Left lung (tissue), 10 donors: ENCODE results near the gene PDAP1. TPM values are rescaled to one million over a fixed set of nuclear protein-coding genes. Genes with fewer than 3 reads are reported as not detected.
"Not testable (repeated sequence)": the region's sequence is repeated elsewhere in the genome, so short reads cannot be mapped to it uniquely, and the experiment has no call there.

Experiments used
- ATAC-seq: fragments of 200-7000 bp; cut with Tn5 transposase; one replicate; pipeline ENCODE4 v1.9.1; 2020; ENCODE audit warnings: moderate library complexity
- DNase-seq, 4 donors: peaks; one replicate each; pipeline ENCODE4 v3.0.0-alpha.2; 2013 to 2020
- H3K27ac ChIP-seq, 2 donors: fragments of 200-600 bp; sonication (generic) in 1 of 2; one replicate each; pipeline versions ENCODE4 v1.5.0 to v1.8.0; 2020 to 2021
- H3K27me3 ChIP-seq, 2 donors: fragments of 200-600 bp; sonication (generic) in 1 of 2; one replicate each; pipeline versions ENCODE4 v1.5.0 to v1.8.0; 2020 to 2021
- H3K36me3 ChIP-seq, 2 donors: fragments of 200-600 bp; sonication (generic) in 1 of 2; one replicate each; pipeline versions ENCODE4 v1.5.0 to v1.8.0; 2020 to 2021
- H3K4me1 ChIP-seq, 2 donors: fragments of 200-600 bp; one replicate each; pipeline ENCODE4 v1.8.0; 2021
- H3K4me3 ChIP-seq, 2 donors: fragments of 200-600 bp; sonication (generic) in 1 of 2; one replicate each; pipeline versions ENCODE4 v1.5.0 to v1.8.0; 2020 to 2021; ENCODE audit warnings: mild to moderate bottlenecking in 1 of 2
- H3K9me3 ChIP-seq, 2 donors: fragments of 200-600 bp; sonication (generic) in 1 of 2; one replicate each; pipeline versions ENCODE4 v1.5.0 to v1.8.0; 2020 to 2021
- intact Hi-C, 2 donors: fragments of 100-400 bp; cut with DNase I; formaldehyde crosslinking; loops; one replicate each; pipeline versions ENCODE4 v1.11.2 to v1.14.2; 2022
- polyA plus RNA-seq, 6 donors: library from polyadenylated mRNA; unstranded; fragments of 120-200 nt; gene quantifications; one replicate each; pipeline ENCODE4 v1.2.1, GENCODE V29; 2013; ENCODE audit not compliant: insufficient read length in 6 of 6
- total RNA-seq, 2 donors: library from RNA; stranded (reverse); fragmentation: NEBNext Ultra II Directional; extraction: Animal tissue kit (Norgen Biotek cat#: 25700); gene quantifications; one replicate each; pipeline ENCODE4 v1.2.1, GENCODE V29; 2021
- TF ChIP-seq, protein P1 (sequence below), 2 donors: fragments of 200-600 bp; sonication (generic) in 1 of 2; IDR thresholded peaks; one replicate each; pipeline versions ENCODE4 v1.5.0 to v1.8.0; 2021; ENCODE audit warnings: antibody characterized with exemption in 2 of 2
- donor health status: DM: no; HTN: yes; CAD: no.
- donor health status: DM: no; HTN: no; CAD: no.

PDAP1 gene
- total and polyA plus RNA-seq, 8 donors = 68.5 to 150 (median 132) TPM

DNA sequence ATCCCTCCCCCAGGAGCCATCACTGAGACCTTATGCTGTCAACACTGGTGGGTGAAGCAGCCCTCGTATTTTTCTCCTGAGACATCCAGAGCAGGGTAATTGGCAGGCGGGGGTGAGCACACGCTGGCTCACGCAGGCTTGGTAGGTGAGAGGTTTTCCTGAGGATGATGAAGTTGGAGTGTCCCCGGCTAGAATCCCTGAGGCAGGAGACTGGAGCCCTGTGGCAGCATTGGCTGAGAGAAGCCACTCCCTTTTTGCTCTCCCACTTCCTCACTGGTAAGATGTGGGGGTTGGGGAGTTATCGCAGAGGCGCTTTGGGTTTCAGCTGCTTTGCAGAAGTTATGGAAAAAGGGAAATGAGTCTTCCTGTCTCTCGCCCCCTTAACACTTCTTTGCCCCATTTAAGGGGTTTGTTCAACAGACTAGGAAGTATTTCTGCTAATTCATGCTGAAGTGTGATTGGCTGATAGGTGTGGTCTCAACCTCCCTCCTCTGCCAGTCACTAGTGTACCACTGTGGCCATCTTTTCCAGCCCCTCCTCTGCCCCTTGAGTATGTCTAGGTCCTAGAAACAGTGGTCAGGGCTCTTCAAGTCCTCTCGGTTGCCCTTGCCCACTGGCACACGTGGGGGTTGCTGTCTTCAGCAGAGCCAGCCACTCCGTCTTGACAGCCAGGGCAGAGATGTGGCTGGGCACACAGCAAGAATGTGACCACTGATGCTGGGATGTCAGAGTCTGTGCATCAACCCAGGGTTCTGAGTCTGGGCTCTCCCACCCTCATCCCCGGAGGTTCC lies 28.2 kb downstream of the PDAP1 start:
- H3K27me3 ChIP-seq = no peaks in the 10 kb centered on the region
- ATAC-seq (peak; percentile 43), DNase-seq (peak in 1 of 4 donors; percentile 76)
- peaks cover 0 to 51% of the 10 kb centered on the region in 2 donors for H3K36me3 ChIP-seq
- no peaks in the 10 kb centered on the region for H3K9me3 ChIP-seq
- intact Hi-C loops = no loop called here
- TF ChIP-seq, protein P1, sequence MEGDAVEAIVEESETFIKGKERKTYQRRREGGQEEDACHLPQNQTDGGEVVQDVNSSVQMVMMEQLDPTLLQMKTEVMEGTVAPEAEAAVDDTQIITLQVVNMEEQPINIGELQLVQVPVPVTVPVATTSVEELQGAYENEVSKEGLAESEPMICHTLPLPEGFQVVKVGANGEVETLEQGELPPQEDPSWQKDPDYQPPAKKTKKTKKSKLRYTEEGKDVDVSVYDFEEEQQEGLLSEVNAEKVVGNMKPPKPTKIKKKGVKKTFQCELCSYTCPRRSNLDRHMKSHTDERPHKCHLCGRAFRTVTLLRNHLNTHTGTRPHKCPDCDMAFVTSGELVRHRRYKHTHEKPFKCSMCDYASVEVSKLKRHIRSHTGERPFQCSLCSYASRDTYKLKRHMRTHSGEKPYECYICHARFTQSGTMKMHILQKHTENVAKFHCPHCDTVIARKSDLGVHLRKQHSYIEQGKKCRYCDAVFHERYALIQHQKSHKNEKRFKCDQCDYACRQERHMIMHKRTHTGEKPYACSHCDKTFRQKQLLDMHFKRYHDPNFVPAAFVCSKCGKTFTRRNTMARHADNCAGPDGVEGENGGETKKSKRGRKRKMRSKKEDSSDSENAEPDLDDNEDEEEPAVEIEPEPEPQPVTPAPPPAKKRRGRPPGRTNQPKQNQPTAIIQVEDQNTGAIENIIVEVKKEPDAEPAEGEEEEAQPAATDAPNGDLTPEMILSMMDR (IDR thresholded peaks at IDR 0.05) = no peak
- peak overlapping the region; percentile 91 to 97 for H3K27ac ChIP-seq
- peak overlapping the region in 1 of 2 donors; percentile 47 for H3K4me3 ChIP-seq
- peaks cover 40 to 96% of the 10 kb centered on the region in 2 donors for H3K4me1 ChIP-seq

DNA sequence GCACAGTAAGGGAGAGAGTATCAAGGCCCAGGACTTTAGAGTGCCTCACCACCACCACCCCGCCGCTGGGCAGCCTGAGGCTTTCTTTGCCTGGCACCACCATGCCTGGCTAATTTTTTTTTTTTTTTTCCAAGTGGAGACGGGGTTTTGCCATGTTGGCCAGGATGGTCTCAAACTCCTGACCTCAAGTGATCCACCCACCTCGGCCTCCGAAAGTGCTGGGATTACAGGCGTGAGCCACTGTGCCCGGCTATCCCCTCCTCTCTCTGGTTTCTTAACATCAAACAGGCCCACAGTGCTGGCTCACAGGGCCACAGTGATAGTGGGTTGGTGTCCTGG lies 28.7 kb downstream of the PDAP1 start:
- Histone ChIP-seq H3K4me1 (peaks cover 40 to 93% of the 10 kb centered on the region in 2 donors), H3K27ac (peak overlapping the region; percentile 91 to 97), H3K36me3 (peaks cover 0 to 50% of the 10 kb centered on the region in 2 donors), H3K4me3 (peak overlapping the region in 1 of 2 donors; percentile 47)
- DNase-seq, H3K27me3 ChIP-seq, H3K9me3 ChIP-seq, ATAC-seq, intact Hi-C loops: not testable (repeated sequence)

DNA sequence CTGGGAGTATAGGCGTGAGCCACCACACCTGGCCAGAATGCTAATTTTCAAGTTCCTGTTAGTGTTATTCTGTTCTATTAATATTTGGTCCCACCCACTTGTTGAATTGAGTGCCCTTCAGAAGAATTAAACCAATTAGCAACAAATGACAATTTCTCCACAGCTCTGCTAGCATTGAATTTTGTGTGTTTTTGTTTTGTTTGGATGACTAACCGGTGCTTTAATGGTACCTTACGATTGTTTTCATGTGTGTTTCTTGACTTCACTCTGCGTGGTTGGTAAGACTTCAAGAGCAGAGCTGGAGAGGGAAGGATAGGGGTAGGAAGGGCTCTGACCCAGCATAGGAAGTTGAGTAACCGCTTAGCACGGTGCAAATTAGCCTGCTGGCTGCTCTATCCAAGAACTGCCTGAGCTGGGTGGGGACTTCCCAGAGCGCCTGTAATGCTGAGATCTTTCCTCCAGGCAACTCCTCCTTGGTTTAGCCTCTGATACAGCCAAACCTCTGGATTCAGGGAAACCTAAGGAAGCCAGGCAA lies 29.3 kb downstream of the PDAP1 start:
- peak in 1 of 4 donors; percentile 87 for DNase-seq
- TF ChIP-seq, protein P1 (IDR thresholded peaks at IDR 0.05) = peak in 1 of 2 donors; percentile 18
- H3K36me3 ChIP-seq = peaks cover 0 to 50% of the 10 kb centered on the region in 2 donors
- H3K4me1 ChIP-seq = peaks cover 40 to 87% of the 10 kb centered on the region in 2 donors
- peak overlapping the region in 1 of 2 donors; percentile 47 for H3K4me3 ChIP-seq
- H3K27me3 ChIP-seq = no peaks in the 10 kb centered on the region
- intact Hi-C loops = no loop called here
- peak overlapping the region; percentile 91 to 97 for H3K27ac ChIP-seq
- ATAC-seq = peak; percentile 76
- no peaks in the 10 kb centered on the region for H3K9me3 ChIP-seq

DNA sequence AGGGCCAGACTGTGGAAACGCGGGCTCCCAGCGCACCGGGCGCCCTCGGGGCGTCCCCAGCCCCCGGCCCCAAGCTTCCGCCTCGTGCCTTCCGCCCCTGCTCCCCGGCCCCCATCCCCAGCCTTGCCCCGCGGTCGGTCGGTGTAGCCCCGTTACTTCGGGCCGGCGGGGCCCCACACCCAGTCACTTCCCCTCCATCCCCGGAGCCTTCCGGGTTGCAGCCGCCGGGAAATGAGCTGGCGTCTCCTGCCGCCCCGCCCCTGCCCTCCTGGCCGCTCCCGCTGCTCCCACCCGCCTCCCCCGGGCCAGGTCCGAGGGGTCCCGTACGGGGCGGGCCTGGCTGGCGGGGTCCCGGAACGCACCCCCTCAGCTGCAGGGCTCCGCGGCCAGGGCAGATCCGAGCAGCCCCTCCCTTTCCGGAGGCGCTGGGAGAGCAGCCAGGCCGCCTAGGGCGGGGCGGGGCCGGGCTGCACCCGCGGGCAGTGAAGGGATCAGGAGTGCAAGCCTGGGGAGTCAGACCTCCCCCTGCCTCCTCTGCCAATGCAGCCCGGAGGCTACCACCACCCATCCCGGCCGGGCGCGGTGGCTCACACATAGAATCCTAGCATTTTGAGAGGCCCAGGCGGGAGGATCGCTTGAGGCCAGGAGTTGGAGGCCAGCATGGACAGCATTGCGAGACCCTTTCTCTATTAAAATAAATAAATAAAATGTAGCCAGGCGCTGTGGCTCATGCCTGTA lies 33.2 kb downstream of the PDAP1 start:
- Histone ChIP-seq H3K36me3 (peaks cover 0 to 24% of the 10 kb centered on the region in 2 donors), H3K9me3 (no peaks in the 10 kb centered on the region), H3K27ac (peak overlapping the region; percentile 89 to 97), H3K4me3 (peak overlapping the region; percentile 96 to 97), H3K4me1 (peaks cover 37 to 72% of the 10 kb centered on the region in 2 donors), H3K27me3 (no peaks in the 10 kb centered on the region)
- DNase-seq = peak; percentile 52 to 97 (median 72)
- intact Hi-C loops = no loop called here
- TF ChIP-seq, protein P1 (IDR thresholded peaks at IDR 0.05) = no peak
- ATAC-seq = peak; percentile 71

DNA sequence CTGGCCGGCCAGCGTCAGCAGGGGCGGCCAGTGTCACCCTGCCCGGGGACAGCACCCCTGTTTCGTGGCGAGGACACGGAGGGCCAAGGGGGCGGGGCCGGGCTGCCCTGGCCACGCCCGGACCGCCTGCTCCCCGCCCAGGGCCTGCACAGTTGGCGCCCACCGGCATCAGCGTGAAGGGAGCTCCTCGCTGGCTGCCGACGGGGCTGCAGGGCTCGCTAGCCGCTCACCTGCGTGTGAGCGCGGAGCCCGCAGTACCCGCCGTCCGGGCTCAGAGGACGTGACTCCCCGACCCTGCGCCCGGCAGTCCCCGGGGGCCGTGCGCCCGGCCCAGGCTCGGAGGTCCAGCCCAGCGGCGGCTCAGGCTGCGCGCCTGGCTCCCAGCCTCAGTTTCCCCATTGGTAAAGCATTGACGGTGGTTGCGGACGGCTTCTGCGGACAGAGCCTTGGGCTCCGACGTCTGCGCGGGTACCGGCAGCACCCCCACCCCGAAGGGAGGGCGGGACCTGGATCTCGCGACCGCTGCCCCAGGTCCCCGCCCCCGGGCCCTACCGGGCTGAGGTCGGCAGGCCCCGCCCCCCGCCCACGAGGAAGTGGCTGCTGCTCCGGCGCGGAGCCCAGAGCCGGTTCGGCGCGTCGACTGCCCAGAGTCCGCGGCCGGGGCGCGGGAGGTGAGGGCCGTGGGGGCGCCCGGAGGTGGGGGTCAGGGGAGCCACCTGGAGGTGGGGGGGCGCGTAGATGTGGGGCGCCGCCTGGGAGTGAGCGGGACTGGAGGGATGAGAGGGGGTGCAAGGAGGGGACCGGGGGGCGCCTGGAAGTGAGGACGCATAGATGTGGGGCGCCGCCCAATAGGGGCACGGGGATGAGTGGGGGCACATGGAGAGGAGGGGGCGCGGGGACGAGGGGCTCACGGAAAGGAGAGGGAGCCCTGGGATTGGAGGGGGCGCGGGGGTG lies 34.0 kb downstream of the PDAP1 start, which contains the start of gene ARPC1B:
TSS of gene ARPC1B (plus strand) at position 620 of the 954 bp plus-strand sequence. CDS start 10,985 bp downstream, outside the sequence.
- no peaks in the 10 kb centered on the region for H3K27me3 ChIP-seq
- intact Hi-C loops = no loop called here
- peaks cover 0 to 24% of the 10 kb centered on the region in 2 donors for H3K36me3 ChIP-seq
- peak; percentile 82 for ATAC-seq
- H3K4me1 ChIP-seq = peaks cover 29 to 64% of the 10 kb centered on the region in 2 donors
- DNase-seq = peak in 3 of 4 donors; percentile 58 to 98 (median 91)
- H3K4me3 ChIP-seq = peak within 1 kb of the TSS; percentile 96 to 97
- H3K27ac ChIP-seq = peak within 1 kb of the TSS; percentile 89 to 97
- no peaks in the 10 kb centered on the region for H3K9me3 ChIP-seq
- TF ChIP-seq, protein P1 (IDR thresholded peaks at IDR 0.05) = no peak
